OCI-LY3 (cell line): ENCODE measurements around the gene TMCC1.
"Not testable (repeated sequence)": the region's sequence is repeated elsewhere in the genome, so short reads cannot be mapped to it uniquely, and the experiment has no call there.

Experiments
- H2AFZ ChIP-seq: fragments of 200-600, 300-600 bp; shearing (Covaris generic); 2 replicates; pipeline ENCODE4 v1.6.0; 2014; ENCODE audit warnings: antibody characterized with exemption, low read depth, low read length
- H3K27ac ChIP-seq: fragments of 200-600, 300-600 bp; sonication (generic); 2 replicates; pipeline ENCODE4 v1.5.1; 2014; ENCODE audit warnings: mild to moderate bottlenecking, low read length, moderate library complexity, mixed read lengths
- H3K27me3 ChIP-seq: fragments of 200-600, 300-600 bp; sonication (generic); 2 replicates; pipeline ENCODE4 v1.6.1; 2014; ENCODE audit warnings: low read depth, low read length, mixed read lengths
- H3K36me3 ChIP-seq: fragments of 200-600, 300-600 bp; sonication (generic); replicated peaks from 2 replicates; pipeline ENCODE3; 2014; ENCODE audit warnings: low read depth, low read length, mixed read lengths
- H3K4me1 ChIP-seq: fragments of 300-600, 200-600 bp; sonication (generic); 2 replicates; pipeline ENCODE4 v1.6.1; 2014; ENCODE audit warnings: low read length, mixed read lengths
- H3K4me2 ChIP-seq: fragments of 200-600, 300-600 bp; sonication (generic); 2 replicates; pipeline ENCODE4 v1.6.1; 2014; ENCODE audit warnings: low read length, mixed read lengths
- H3K4me3 ChIP-seq: fragments of 300-600, 200-600 bp; sonication (generic); 2 replicates; pipeline ENCODE4 v1.5.1; 2014; ENCODE audit warnings: antibody characterized with exemption, mild to moderate bottlenecking, low read length, moderate library complexity
- H3K79me2 ChIP-seq: fragments of 300-600, 200-600 bp; shearing (Covaris generic); 2 replicates; pipeline ENCODE4 v1.6.1; 2014; ENCODE audit warnings: mild to moderate bottlenecking, low read length, mixed read lengths
- H3K9ac ChIP-seq: fragments of 300-600, 200-600 bp; shearing (Covaris generic); 2 replicates; pipeline ENCODE4 v1.6.0; 2014; ENCODE audit warnings: mild to moderate bottlenecking, low read length, moderate library complexity
- H3K9me3 ChIP-seq: fragments of 200-600, 300-600 bp; shearing (Covaris generic); 2 replicates; pipeline ENCODE4 v1.6.1; 2014; ENCODE audit warnings: low read length, mixed read lengths; ENCODE audit not compliant: insufficient read depth
- H4K20me1 ChIP-seq: fragments of 200-600, 300-600 bp; sonication (generic); 2 replicates; pipeline ENCODE4 v1.6.1; 2016; ENCODE audit warnings: low read length, mixed read lengths; ENCODE audit not compliant: insufficient read depth
- EZH2phosphoT487 ChIP-seq: fragments of 200-600 bp; shearing (Covaris generic); IDR thresholded peaks from 2 replicates; pipeline ENCODE4 v1.6.1; 2018; ENCODE audit warnings: antibody characterized with exemption, mixed run types, low read depth
- TF ChIP-seq, protein P1 (sequence below): fragments of 200-600, 300-600 bp; sonication (generic); IDR thresholded peaks from 2 replicates; pipeline ENCODE4 v1.5.1; 2014; ENCODE audit warnings: antibody characterized with exemption, low read length, low read depth

The TMCC1 gene

DNA sequence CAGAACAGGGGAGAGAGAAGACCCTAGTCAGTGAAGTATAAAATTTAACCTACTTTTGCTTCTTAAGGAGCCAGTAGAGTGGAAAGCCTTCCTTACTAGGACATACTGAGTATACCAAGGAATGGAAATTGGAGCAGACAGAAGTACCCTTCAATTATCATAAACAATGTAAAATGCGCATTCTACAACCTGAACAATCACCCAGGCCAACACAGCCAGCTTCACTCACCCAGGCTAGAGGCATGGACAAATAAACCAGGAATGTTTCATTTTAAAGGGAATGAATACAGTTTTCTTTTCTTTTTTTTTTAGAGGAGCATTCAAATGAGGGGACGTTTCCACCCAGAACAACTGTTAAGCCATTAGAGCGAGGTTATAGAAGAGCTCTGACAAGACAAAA lies 245.1 kb downstream of the TMCC1 start:
- Histone ChIP-seq H3K36me3 (no peaks in the 10 kb centered on the region), H3K4me2 (no peak overlapping the region), H3K79me2 (no peaks in the 10 kb centered on the region), H4K20me1 (no peaks in the 10 kb centered on the region), H3K27me3 (no peaks in the 10 kb centered on the region), H2AFZ (no peak overlapping the region), H3K4me1 (no peaks in the 10 kb centered on the region), H3K9ac (no peak overlapping the region), H3K27ac (no peak overlapping the region), H3K4me3 (no peak overlapping the region), H3K9me3 (no peaks in the 10 kb centered on the region)
- TF ChIP-seq, protein P1, sequence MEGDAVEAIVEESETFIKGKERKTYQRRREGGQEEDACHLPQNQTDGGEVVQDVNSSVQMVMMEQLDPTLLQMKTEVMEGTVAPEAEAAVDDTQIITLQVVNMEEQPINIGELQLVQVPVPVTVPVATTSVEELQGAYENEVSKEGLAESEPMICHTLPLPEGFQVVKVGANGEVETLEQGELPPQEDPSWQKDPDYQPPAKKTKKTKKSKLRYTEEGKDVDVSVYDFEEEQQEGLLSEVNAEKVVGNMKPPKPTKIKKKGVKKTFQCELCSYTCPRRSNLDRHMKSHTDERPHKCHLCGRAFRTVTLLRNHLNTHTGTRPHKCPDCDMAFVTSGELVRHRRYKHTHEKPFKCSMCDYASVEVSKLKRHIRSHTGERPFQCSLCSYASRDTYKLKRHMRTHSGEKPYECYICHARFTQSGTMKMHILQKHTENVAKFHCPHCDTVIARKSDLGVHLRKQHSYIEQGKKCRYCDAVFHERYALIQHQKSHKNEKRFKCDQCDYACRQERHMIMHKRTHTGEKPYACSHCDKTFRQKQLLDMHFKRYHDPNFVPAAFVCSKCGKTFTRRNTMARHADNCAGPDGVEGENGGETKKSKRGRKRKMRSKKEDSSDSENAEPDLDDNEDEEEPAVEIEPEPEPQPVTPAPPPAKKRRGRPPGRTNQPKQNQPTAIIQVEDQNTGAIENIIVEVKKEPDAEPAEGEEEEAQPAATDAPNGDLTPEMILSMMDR, result no peak
- no peak for TF ChIP-seq EZH2phosphoT487

GRCh38 chr3:129645286-129645685 lies 248.2 kb downstream of the TMCC1 start:
- Histone ChIP-seq H3K27me3 (no peaks in the 10 kb centered on the region), H2AFZ (no peak overlapping the region), H3K9me3 (no peaks in the 10 kb centered on the region), H3K4me3 (no peak overlapping the region), H3K36me3 (no peaks in the 10 kb centered on the region), H3K4me2 (no peak overlapping the region), H3K27ac (no peak overlapping the region), H3K4me1 (no peaks in the 10 kb centered on the region), H4K20me1 (no peaks in the 10 kb centered on the region), H3K79me2 (no peaks in the 10 kb centered on the region), H3K9ac (no peak overlapping the region)
- TF ChIP-seq, protein P1, result no peak

- TF ChIP-seq, protein P1, result no peak
- no peak for TF ChIP-seq EZH2phosphoT487
- no peak overlapping the region for H3K27ac ChIP-seq
These were observed 248.7 kb downstream of the TMCC1 start for GRCh38 chr3:129644836-129645235.

DNA sequence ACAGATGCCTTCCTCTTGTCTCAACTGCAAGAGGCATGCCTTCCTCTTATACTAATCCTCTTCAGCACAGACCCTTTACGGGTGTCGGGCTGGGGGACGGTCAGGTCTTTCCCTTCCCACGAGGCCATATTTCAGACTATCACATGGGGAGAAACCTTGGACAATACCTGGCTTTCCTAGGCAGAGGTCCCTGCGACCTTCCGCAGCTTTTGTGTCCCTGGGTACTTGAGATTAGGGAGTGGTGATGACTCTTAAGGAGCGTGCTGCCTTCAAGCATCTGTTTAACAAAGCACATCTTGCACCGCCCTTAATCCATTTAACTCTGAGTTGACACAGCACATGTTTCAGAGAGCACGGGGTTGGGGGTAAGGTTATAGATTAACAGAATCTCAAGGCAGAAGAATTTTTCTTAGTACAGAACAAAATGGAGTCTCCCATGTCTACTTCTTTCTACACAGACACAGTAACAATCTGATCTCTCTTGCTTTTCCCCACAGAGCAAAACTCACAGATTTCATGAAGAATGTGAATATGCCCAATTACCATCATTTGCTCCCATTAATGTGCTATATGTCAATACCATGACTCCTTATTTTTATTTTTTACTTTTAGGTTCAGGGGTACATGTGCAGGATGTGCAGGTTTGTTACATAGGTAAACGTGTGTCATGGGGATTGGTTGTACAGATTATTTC lies 251.8 kb downstream of the TMCC1 start:
- H3K4me1 ChIP-seq, H4K20me1 ChIP-seq, H3K27ac ChIP-seq, H3K4me3 ChIP-seq, H3K9ac ChIP-seq, H3K36me3 ChIP-seq, H3K9me3 ChIP-seq, H3K79me2 ChIP-seq, H2AFZ ChIP-seq, H3K27me3 ChIP-seq, H3K4me2 ChIP-seq: not testable (repeated sequence)

More at GRCh38 chr3:129644836-129645235, 248.7 kb downstream of the TMCC1 start:
- Histone ChIP-seq H3K9me3 (no peaks in the 10 kb centered on the region), H2AFZ (no peak overlapping the region), H3K9ac (no peak overlapping the region), H3K79me2 (no peaks in the 10 kb centered on the region), H3K36me3 (no peaks in the 10 kb centered on the region), H4K20me1 (no peaks in the 10 kb centered on the region), H3K27me3 (no peaks in the 10 kb centered on the region), H3K4me3 (no peak overlapping the region), H3K4me1 (no peaks in the 10 kb centered on the region), H3K4me2 (no peak overlapping the region)

GRCh38 chr3:129640985-129641384 lies 252.5 kb downstream of the TMCC1 start:
- not testable (repeated sequence) for H3K36me3 ChIP-seq

More at GRCh38 chr3:129640985-129641384, 252.5 kb downstream of the TMCC1 start:
- H3K9me3 ChIP-seq, H2AFZ ChIP-seq, H3K27ac ChIP-seq, H3K4me1 ChIP-seq, H4K20me1 ChIP-seq, H3K79me2 ChIP-seq, H3K9ac ChIP-seq, H3K4me2 ChIP-seq, H3K27me3 ChIP-seq, H3K4me3 ChIP-seq: not testable (repeated sequence)
